ENCODE measurements around the gene BSN.

The BSN gene

GRCh38 chr3:49650637-49651036 is 96.4 kb downstream of the BSN start:
- H3K36me3 ChIP-seq, result peaks cover 0 to 13% (median 0%) of the 10 kb centered on the region in 3 donors
- H3K4me3 ChIP-seq, result no peak overlapping the region
- H3K4me1 ChIP-seq, result peaks cover 0 to 13% (median 7%) of the 10 kb centered on the region in 4 donors
- no peaks in the 10 kb centered on the region for H3K27me3 ChIP-seq
- intact Hi-C loops (cut with DNase I; ENCODE audit: low total_unique reads), result no loop called here
- no peak overlapping the region for H3K27ac ChIP-seq
- TF ChIP-seq CTCF (IDR thresholded peaks at IDR 0.05), result no peak
- H3K9me3 ChIP-seq, result no peaks in the 10 kb centered on the region
- no peak for DNase-seq

- H3K27ac ChIP-seq, result no peak overlapping the region
- no peaks in the 10 kb centered on the region for H3K9me3 ChIP-seq
- no peak for TF ChIP-seq CTCF (IDR thresholded peaks at IDR 0.05)
- no peak for DNase-seq
- intact Hi-C loops (cut with DNase I; ENCODE audit: low total_unique reads), result no loop called here
- peaks cover 0 to 13% (median 0%) of the 10 kb centered on the region in 3 donors for H3K36me3 ChIP-seq
- peaks cover 0 to 13% (median 7%) of the 10 kb centered on the region in 4 donors for H3K4me1 ChIP-seq
- no peak overlapping the region for H3K4me3 ChIP-seq
- no peaks in the 10 kb centered on the region for H3K27me3 ChIP-seq
Observed at GRCh38 chr3:49652218-49652902, 98.1 kb downstream of the BSN start.

GRCh38 chr3:49652903-49653415 is 98.7 kb downstream of the BSN start:
- DNase-seq, result no peak
- TF ChIP-seq CTCF (IDR thresholded peaks at IDR 0.05), result no peak
- Histone ChIP-seq H3K9me3 (no peaks in the 10 kb centered on the region), H3K4me3 (no peak overlapping the region), H3K4me1 (peaks cover 0 to 8% (median 3%) of the 10 kb centered on the region in 4 donors), H3K36me3 (peaks cover 0 to 13% (median 0%) of the 10 kb centered on the region in 3 donors), H3K27me3 (no peaks in the 10 kb centered on the region), H3K27ac (no peak overlapping the region)
- intact Hi-C loops (cut with DNase I; ENCODE audit: low total_unique reads), result no loop called here

GRCh38 chr3:49653621-49654020 is 99.3 kb downstream of the BSN start:
- TF ChIP-seq CTCF (IDR thresholded peaks at IDR 0.05), result no peak
- Histone ChIP-seq H3K4me1 (peaks cover 0 to 1% (median 0%) of the 10 kb centered on the region in 4 donors), H3K9me3 (no peaks in the 10 kb centered on the region), H3K36me3 (peaks cover 0 to 13% (median 0%) of the 10 kb centered on the region in 3 donors), H3K27me3 (no peaks in the 10 kb centered on the region), H3K27ac (no peak overlapping the region), H3K4me3 (no peak overlapping the region)
- intact Hi-C loops (cut with DNase I; ENCODE audit: low total_unique reads), result no loop called here
- no peak for DNase-seq

GRCh38 chr3:49654176-49654825 is 100.0 kb downstream of the BSN start:
- Histone ChIP-seq H3K27me3 (no peaks in the 10 kb centered on the region), H3K4me1 (no peaks in the 10 kb centered on the region), H3K9me3 (no peaks in the 10 kb centered on the region), H3K27ac (no peak overlapping the region), H3K36me3 (peaks cover 0 to 13% (median 0%) of the 10 kb centered on the region in 3 donors), H3K4me3 (no peak overlapping the region)
- intact Hi-C loops (cut with DNase I; ENCODE audit: low total_unique reads), result no loop called here
- no peak for TF ChIP-seq CTCF (IDR thresholded peaks at IDR 0.05)
- DNase-seq, result no peak

Measured in tibial artery (tissue), 4 donors.